ENCODE results near the gene S100Z.

GRCh38 chr5:76813982-76814562, 35.7 kb upstream of the S100Z start:
- TF ChIP-seq CTCF (IDR thresholded peaks at IDR 0.05) (no peak), POLR2A (IDR thresholded peaks at IDR 0.05) (no peak)
